HFF-Myc (cell line): ENCODE data around the gene IL34.

Experiments used
- DNase-seq: peaks from one replicate; pipeline ENCODE4 v3.0.0-alpha.2; 2011; ENCODE audit warnings: low read depth; ENCODE audit errors: extremely low read depth
- H3K4me3 ChIP-seq: replicated peaks from 2 replicates; pipeline ENCODE4 v1.5.1; 2011; ENCODE audit warnings: low read depth, mild to moderate bottlenecking, control low read depth, low read length
- TF ChIP-seq, protein P1 (sequence below): IDR thresholded peaks from 2 replicates; pipeline ENCODE4 v1.5.1; 2012; ENCODE audit warnings: mild to moderate bottlenecking, low read depth, low read length, control low read depth; ENCODE audit errors: missing control alignments

IL34 gene

DNA sequence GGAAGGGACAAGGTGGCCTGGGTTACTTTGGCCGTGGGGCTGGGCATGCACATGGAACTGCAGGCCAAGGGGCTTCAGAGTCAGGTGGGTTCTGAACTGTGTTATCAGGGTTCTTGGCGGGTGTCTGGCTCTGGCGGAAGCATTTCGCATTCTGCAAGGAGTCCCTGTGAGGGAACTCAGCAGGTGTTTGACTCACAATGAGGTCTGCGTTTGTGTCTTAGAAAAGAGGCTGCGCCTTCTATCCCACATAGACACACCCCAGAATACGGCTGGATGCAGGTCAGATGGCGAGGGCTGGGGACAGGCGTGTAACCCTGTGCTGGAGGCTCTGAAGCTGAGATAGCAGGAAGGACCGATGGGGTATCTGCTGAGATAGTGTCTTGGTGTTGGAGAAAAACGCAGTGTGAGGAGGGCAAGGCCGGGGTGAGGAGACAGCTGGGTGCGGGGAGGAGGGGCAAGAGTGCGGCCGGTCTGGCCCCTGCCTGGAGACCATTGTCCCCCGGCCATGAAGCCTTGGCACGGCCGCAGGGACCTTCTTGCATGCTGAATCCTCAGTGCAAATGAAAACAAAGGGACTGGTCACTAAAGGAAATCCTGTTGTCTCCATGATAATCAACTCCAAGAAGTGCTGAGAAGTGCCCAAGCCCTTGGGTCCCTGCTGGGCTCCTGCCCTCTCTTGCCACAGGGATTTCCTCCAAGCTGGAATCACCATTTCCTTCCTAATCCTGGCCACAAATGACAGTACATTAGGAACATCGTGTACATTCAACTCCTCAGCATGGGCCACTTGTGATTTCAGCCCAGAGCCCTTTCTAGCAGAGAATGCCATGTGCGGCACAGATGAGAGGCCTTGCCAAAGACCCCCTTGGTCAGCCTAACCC is 62.2 kb downstream of the IL34 start:
- TF ChIP-seq, protein P1, sequence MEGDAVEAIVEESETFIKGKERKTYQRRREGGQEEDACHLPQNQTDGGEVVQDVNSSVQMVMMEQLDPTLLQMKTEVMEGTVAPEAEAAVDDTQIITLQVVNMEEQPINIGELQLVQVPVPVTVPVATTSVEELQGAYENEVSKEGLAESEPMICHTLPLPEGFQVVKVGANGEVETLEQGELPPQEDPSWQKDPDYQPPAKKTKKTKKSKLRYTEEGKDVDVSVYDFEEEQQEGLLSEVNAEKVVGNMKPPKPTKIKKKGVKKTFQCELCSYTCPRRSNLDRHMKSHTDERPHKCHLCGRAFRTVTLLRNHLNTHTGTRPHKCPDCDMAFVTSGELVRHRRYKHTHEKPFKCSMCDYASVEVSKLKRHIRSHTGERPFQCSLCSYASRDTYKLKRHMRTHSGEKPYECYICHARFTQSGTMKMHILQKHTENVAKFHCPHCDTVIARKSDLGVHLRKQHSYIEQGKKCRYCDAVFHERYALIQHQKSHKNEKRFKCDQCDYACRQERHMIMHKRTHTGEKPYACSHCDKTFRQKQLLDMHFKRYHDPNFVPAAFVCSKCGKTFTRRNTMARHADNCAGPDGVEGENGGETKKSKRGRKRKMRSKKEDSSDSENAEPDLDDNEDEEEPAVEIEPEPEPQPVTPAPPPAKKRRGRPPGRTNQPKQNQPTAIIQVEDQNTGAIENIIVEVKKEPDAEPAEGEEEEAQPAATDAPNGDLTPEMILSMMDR = no peak
- no peak for DNase-seq
- H3K4me3 ChIP-seq = no peak overlapping the region

DNA sequence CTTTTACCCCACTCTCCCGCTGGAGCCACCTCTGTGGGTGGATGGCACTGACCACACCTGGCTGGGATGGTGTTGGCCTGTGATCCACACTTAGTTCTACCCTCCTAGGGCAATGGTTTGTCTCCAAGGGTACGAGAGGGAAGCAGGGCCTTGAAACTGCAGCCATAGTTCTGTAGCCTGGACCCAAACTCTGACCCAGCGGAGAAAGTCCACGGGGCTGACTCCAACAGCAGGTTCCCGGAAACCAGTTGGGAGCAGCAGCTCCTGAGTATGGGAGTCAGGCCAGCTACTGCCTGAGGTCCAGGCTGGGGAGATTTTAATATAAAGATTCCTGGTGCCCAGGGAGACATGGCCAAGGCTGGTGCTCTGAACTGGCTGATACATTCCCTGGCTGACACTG is 63.1 kb downstream of the IL34 start:
- no peak overlapping the region for H3K4me3 ChIP-seq
- no peak for DNase-seq
- TF ChIP-seq, protein P1 = no peak

DNA sequence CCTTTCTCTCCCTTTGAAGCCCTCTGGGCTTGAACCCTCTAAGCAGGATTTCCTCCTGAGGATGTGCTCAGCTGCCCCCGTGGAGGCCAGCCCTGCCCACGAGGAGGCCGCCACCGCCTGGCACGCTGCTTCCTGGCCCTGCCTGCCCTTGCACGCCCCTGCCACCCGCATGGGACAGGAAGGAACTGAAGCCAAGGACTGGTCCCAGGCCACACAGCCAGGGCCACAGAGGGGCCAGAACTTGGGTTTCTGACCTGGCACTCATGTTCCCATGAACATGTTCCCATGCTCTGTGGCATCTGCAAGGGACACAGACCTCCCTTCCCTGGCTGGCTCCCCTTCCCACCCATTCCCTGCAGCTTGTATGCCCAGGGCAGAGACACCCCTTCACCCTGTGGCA is 63.6 kb downstream of the IL34 start:
- no peak for DNase-seq
- TF ChIP-seq, protein P1 = no peak
- H3K4me3 ChIP-seq = no peak overlapping the region
